Astrocyte (in vitro differentiated cells and primary cell): ENCODE measurements around the gene NOX1. TPM values are rescaled to one million over a fixed set of nuclear protein-coding genes. Genes with fewer than 3 reads are reported as not detected.
"Not testable (repeated sequence)": the region's sequence is repeated elsewhere in the genome, so short reads cannot be mapped to it uniquely, and the experiment has no call there.

Source experiments
- DNase-seq: peaks from one replicate; pipeline ENCODE4 v3.0.0-alpha.2; 2010; ENCODE audit warnings: low read depth
- FAIRE-seq: peaks from 2 replicates; lab custom pipeline; 2011; peaks lifted over from hg19 to GRCh38; lab: Jason Lieb, UNC
- H2AFZ ChIP-seq: 2 replicates; pipeline ENCODE4 v1.6.0; 2012; ENCODE audit warnings: low read depth, low read length, inconsistent platforms
- H3K27ac ChIP-seq: 2 replicates; pipeline ENCODE4 v1.5.1; 2011; ENCODE audit warnings: low read depth, low read length, inconsistent platforms
- H3K27me3 ChIP-seq: 2 replicates; pipeline ENCODE4 v1.6.0; 2011; ENCODE audit warnings: low read length, inconsistent platforms; ENCODE audit not compliant: insufficient read depth
- H3K36me3 ChIP-seq: 2 replicates; pipeline ENCODE4 v1.5.1; 2011; ENCODE audit warnings: low read length, inconsistent platforms; ENCODE audit not compliant: insufficient read depth
- H3K4me1 ChIP-seq: 2 replicates; pipeline ENCODE4 v1.5.1; 2011; ENCODE audit warnings: low read length, inconsistent platforms; ENCODE audit not compliant: insufficient read depth
- H3K4me2 ChIP-seq: 2 replicates; pipeline ENCODE4 v1.6.0; 2012; ENCODE audit warnings: low read length, inconsistent platforms
- H3K4me3 ChIP-seq: 2 replicates; pipeline ENCODE4 v1.5.1; 2011; ENCODE audit warnings: low read depth, mild to moderate bottlenecking, low read length, inconsistent platforms; ENCODE audit not compliant: insufficient read depth
- H3K79me2 ChIP-seq: 2 replicates; pipeline ENCODE4 v1.6.0; 2012; ENCODE audit warnings: mild to moderate bottlenecking, low read length, inconsistent platforms; ENCODE audit not compliant: insufficient read depth
- H3K9ac ChIP-seq: 2 replicates; pipeline ENCODE4 v1.6.0; 2012; ENCODE audit warnings: mild to moderate bottlenecking, low read length, inconsistent platforms
- H3K9me3 ChIP-seq: 2 replicates; pipeline ENCODE4 v1.5.1; 2012; ENCODE audit warnings: low read depth, mild to moderate bottlenecking, low read length, inconsistent platforms; ENCODE audit not compliant: insufficient read depth
- H4K20me1 ChIP-seq: 2 replicates; pipeline ENCODE4 v1.6.0; 2012; ENCODE audit warnings: low read length, inconsistent platforms; ENCODE audit not compliant: insufficient read depth
- H3K27ac Mint-ChIP-seq: one replicate; pipeline ENCODE4 v1.8.0; 2021; ENCODE audit warnings: mild to moderate bottlenecking, mixed read lengths; ENCODE audit not compliant: unreplicated experiment
- H3K27me3 Mint-ChIP-seq: one replicate; pipeline ENCODE4 v1.8.0; 2021; ENCODE audit warnings: low read depth, mixed read lengths; ENCODE audit not compliant: unreplicated experiment
- H3K36me3 Mint-ChIP-seq: one replicate; pipeline ENCODE4 v1.8.0; 2021; ENCODE audit warnings: low read depth, mixed read lengths; ENCODE audit not compliant: unreplicated experiment
- H3K4me1 Mint-ChIP-seq: one replicate; pipeline ENCODE4 v1.8.0; 2021; ENCODE audit warnings: low read depth, mixed read lengths; ENCODE audit not compliant: unreplicated experiment
- H3K4me3 Mint-ChIP-seq: one replicate; pipeline ENCODE4 v1.8.0; 2021; ENCODE audit warnings: mild to moderate bottlenecking, moderate library complexity, mixed read lengths; ENCODE audit not compliant: unreplicated experiment
- H3K9me3 Mint-ChIP-seq: one replicate; pipeline ENCODE4 v1.8.0; 2021; ENCODE audit warnings: mild to moderate bottlenecking, mixed read lengths; ENCODE audit not compliant: unreplicated experiment
- EZH2 ChIP-seq: IDR thresholded peaks from 2 replicates; pipeline ENCODE4 v1.6.1; 2012; ENCODE audit warnings: mild to moderate bottlenecking, low read length, inconsistent platforms; ENCODE audit not compliant: insufficient read depth
- total RNA-seq: library from RNA; stranded (reverse); gene quantifications from 2 replicates; pipeline ENCODE4 v1.2.1, GENCODE V29; 2021
- TF ChIP-seq, protein P1 (sequence below): IDR thresholded peaks from 2 replicates; pipeline ENCODE4 v1.5.1; 2011; ENCODE audit warnings: low read depth, mild to moderate bottlenecking, inconsistent platforms, low read length, moderate library complexity; ENCODE audit not compliant: insufficient read depth

Gene NOX1
- total RNA-seq, 1 donor from 2014 or later = not detected

DNA sequence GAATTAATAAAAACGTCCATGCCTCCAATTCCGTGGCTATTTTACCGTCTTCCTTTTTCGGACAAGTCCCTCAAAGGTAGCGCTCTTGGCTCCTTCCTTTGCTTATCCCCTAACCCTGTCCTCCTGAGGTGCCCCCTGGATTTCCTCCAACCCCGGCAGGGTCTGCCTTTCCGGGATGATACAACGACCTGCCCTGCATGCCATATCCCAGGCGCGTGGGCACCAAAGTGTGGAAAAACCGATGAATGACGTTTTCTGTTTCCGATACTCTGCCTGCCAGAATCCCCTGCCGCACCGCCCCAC, 54.7 kb downstream of the NOX1 start:
- FAIRE-seq (no peak), DNase-seq (no peak)
- Histone ChIP-seq H3K4me2 (peak overlapping the region; percentile 96), H3K4me3 (peak overlapping the region; percentile 93), H3K9ac (peak overlapping the region; percentile 86), H3K4me1 (peaks cover 4% of the 10 kb centered on the region), H3K36me3 (peaks cover 12% of the 10 kb centered on the region), H3K27ac (peak overlapping the region; percentile 51), H3K27me3 (no peaks in the 10 kb centered on the region), H3K9me3 (no peaks in the 10 kb centered on the region), H3K79me2 (peaks cover 10% of the 10 kb centered on the region), H2AFZ (peak overlapping the region; percentile 89), H4K20me1 (no peaks in the 10 kb centered on the region)
- Mint-ChIP-seq H3K4me3 (peak overlapping the region; percentile 95), H3K27me3 (no peaks in the 10 kb centered on the region), H3K9me3 (no peaks in the 10 kb centered on the region), H3K27ac (peak overlapping the region; percentile 41), H3K36me3 (no peaks in the 10 kb centered on the region), H3K4me1 (no peaks in the 10 kb centered on the region)
- no peak for TF ChIP-seq EZH2
- TF ChIP-seq, protein P1, sequence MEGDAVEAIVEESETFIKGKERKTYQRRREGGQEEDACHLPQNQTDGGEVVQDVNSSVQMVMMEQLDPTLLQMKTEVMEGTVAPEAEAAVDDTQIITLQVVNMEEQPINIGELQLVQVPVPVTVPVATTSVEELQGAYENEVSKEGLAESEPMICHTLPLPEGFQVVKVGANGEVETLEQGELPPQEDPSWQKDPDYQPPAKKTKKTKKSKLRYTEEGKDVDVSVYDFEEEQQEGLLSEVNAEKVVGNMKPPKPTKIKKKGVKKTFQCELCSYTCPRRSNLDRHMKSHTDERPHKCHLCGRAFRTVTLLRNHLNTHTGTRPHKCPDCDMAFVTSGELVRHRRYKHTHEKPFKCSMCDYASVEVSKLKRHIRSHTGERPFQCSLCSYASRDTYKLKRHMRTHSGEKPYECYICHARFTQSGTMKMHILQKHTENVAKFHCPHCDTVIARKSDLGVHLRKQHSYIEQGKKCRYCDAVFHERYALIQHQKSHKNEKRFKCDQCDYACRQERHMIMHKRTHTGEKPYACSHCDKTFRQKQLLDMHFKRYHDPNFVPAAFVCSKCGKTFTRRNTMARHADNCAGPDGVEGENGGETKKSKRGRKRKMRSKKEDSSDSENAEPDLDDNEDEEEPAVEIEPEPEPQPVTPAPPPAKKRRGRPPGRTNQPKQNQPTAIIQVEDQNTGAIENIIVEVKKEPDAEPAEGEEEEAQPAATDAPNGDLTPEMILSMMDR = no peak

DNA sequence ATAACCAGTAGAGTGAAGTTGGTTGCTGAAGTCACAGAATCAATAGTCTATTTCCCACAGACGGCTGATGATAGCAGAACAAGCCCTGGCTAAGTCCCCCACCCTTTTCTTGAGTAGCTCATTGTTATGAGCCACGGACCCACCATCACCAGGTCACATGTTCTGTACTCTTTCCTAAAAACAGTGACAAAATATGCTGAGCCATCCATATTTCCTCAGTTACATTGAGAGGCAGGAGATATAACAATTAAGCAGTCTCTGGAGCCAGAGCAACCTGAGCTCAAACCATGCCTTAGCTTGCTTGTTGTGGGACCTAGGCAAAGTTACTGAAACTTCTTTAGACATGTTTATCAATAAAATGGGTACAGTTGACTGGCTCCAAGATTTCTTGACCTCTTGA, 56.8 kb downstream of the NOX1 start:
- no peaks in the 10 kb centered on the region for H3K27me3 ChIP-seq
- H3K9me3 Mint-ChIP-seq = no peaks in the 10 kb centered on the region
- no peaks in the 10 kb centered on the region for H3K36me3 ChIP-seq
- FAIRE-seq = no peak
- no peaks in the 10 kb centered on the region for H3K4me1 Mint-ChIP-seq
- H3K36me3 Mint-ChIP-seq = no peaks in the 10 kb centered on the region
- no peak overlapping the region for H3K4me3 Mint-ChIP-seq
- no peak for DNase-seq
- H3K79me2 ChIP-seq = peaks cover 10% of the 10 kb centered on the region
- no peak overlapping the region for H3K4me3 ChIP-seq
- no peak overlapping the region for H3K9ac ChIP-seq
- no peak overlapping the region for H2AFZ ChIP-seq
- no peak overlapping the region for H3K27ac Mint-ChIP-seq
- no peaks in the 10 kb centered on the region for H3K9me3 ChIP-seq
- H3K4me2 ChIP-seq = no peak overlapping the region
- H3K4me1 ChIP-seq = peaks cover 4% of the 10 kb centered on the region
- TF ChIP-seq, protein P1 = no peak
- TF ChIP-seq EZH2 = no peak
- no peaks in the 10 kb centered on the region for H4K20me1 ChIP-seq
- no peaks in the 10 kb centered on the region for H3K27me3 Mint-ChIP-seq
- no peak overlapping the region for H3K27ac ChIP-seq

DNA sequence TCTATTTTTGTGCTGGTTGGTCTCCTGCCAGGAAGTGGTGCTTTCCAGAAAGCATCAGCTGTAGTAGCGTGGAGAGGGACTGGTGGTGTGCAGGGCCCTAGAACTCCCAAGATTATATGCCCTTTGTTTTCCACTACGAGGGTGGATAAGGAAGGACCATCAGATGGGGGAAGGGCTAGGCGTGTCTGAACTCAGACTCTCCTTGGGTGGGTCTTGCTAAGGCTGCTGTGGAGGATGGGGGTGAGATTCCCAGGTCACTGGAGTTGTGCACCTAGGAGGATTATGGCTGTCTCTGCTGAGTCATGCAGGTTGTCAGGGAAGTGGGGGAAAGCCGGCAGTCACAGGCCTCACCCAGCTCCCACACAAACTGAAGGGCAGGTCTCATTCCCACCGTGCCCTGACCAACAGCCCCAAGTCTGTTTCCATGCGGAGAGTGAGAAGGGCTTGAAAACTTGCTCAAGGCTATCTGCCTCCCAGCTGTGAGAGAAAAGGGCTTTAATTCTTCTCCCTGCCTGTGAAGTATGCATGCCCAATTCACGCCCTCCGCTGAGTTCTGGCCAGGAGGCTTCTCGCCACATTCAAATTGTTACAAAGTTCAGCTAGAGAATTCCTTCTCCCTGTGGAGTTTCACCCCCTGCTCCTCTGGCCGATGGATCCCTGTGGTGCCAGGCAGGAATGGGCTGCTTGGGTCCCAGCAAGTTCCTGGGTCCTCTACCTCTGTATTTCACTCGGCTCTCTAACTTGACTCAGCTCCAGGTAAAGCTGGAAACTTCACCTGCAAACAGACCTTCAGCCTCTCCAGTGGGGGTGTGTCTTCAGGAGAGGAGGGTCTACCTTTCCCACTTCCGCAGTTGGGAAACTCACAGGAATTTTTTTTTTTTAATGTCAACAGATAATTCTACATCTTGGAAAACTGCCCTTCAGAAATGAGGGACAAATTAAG, 61.7 kb downstream of the NOX1 start:
- H3K36me3 Mint-ChIP-seq = no peaks in the 10 kb centered on the region
- Histone ChIP-seq H2AFZ (no peak overlapping the region), H3K4me3 (no peak overlapping the region), H4K20me1 (no peaks in the 10 kb centered on the region), H3K79me2 (no peaks in the 10 kb centered on the region), H3K4me1 (no peaks in the 10 kb centered on the region), H3K9me3 (no peaks in the 10 kb centered on the region), H3K4me2 (no peak overlapping the region), H3K27me3 (no peaks in the 10 kb centered on the region), H3K9ac (no peak overlapping the region), H3K36me3 (no peaks in the 10 kb centered on the region), H3K27ac (no peak overlapping the region)
- H3K4me3 Mint-ChIP-seq = no peak overlapping the region
- H3K4me1 Mint-ChIP-seq = peaks cover 2% of the 10 kb centered on the region
- H3K27ac Mint-ChIP-seq = no peak overlapping the region
- H3K27me3 Mint-ChIP-seq = peaks cover 2% of the 10 kb centered on the region
- DNase-seq (no peak), FAIRE-seq (no peak)
- peaks cover 5% of the 10 kb centered on the region for H3K9me3 Mint-ChIP-seq
- TF ChIP-seq, protein P1 = no peak
- no peak for TF ChIP-seq EZH2

DNA sequence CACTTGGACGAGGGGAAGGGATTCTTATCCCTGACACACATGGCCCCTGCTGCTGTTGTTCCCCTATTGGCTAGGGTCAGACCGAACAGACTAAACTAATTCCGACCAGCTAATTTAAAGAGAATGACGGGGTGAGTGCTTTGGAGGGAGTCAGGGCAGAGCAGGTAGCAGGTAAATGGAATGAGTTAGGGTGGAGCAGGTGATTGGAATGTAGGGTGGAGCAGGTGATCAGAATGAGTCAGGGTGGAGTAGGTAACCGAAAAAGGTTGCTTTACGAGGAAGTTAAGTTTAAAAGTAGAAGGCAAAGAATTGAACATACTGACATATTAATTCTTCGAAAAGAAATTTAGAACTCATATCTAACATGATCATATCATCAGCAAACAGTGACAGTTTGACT, 65.9 kb downstream of the NOX1 start:
- not testable (repeated sequence) for H3K9ac ChIP-seq, H3K27me3 ChIP-seq, H3K36me3 Mint-ChIP-seq, H4K20me1 ChIP-seq, H3K36me3 ChIP-seq, H3K27me3 Mint-ChIP-seq, H3K27ac ChIP-seq, H3K9me3 Mint-ChIP-seq, H3K4me3 Mint-ChIP-seq, DNase-seq, H3K79me2 ChIP-seq, H3K4me1 Mint-ChIP-seq, H2AFZ ChIP-seq, H3K27ac Mint-ChIP-seq, H3K9me3 ChIP-seq, H3K4me1 ChIP-seq, H3K4me3 ChIP-seq, H3K4me2 ChIP-seq
- FAIRE-seq = peak; percentile 75
